H9 (cell line): Measurements from ENCODE around the gene NRCAM. TPM values are rescaled to one million over a fixed set of nuclear protein-coding genes. Genes with fewer than 3 reads are reported as not detected.

ENCODE experiments used
- DNase-seq: peaks from one replicate; pipeline ENCODE4 v3.0.0-alpha.2; 2017
- H2AFZ ChIP-seq: one replicate; pipeline ENCODE4 v1.6.1; 2013; ENCODE audit warnings: mild to moderate bottlenecking, low read length, control low read depth, moderate library complexity
- H2AK5ac ChIP-seq: 2 replicates; pipeline ENCODE4 v1.6.1; 2013; ENCODE audit warnings: low read length, control low read depth, mixed read lengths; ENCODE audit not compliant: insufficient read length
- H2BK120ac ChIP-seq: one replicate; pipeline ENCODE4 v1.6.1; 2013; ENCODE audit warnings: low read depth, mild to moderate bottlenecking, low read length, control low read depth, inconsistent platforms; ENCODE audit not compliant: poor library complexity, severe bottlenecking
- H2BK12ac ChIP-seq: 2 replicates; pipeline ENCODE4 v1.6.1; 2013; ENCODE audit warnings: low read length, control low read depth, mixed read lengths, low read depth; ENCODE audit not compliant: insufficient read length
- H2BK15ac ChIP-seq: 2 replicates; pipeline ENCODE4 v1.6.1; 2013; ENCODE audit warnings: low read depth, low read length, control low read depth
- H2BK20ac ChIP-seq: one replicate; pipeline ENCODE4 v1.6.1; 2013; ENCODE audit warnings: low read depth, mild to moderate bottlenecking, low read length, control low read depth, inconsistent platforms; ENCODE audit not compliant: poor library complexity, severe bottlenecking
- H2BK5ac ChIP-seq: 2 replicates; pipeline ENCODE4 v1.6.1; 2013; ENCODE audit warnings: low read length, control low read depth, mixed read lengths; ENCODE audit not compliant: insufficient read length
- H3K14ac ChIP-seq: 2 replicates; pipeline ENCODE4 v1.6.1; 2013; ENCODE audit warnings: low read length, control low read depth; ENCODE audit not compliant: insufficient read depth
- H3K18ac ChIP-seq: 2 replicates; pipeline ENCODE4 v1.6.1; 2013; ENCODE audit warnings: low read depth, mild to moderate bottlenecking, mixed read lengths, low read length, control low read depth; ENCODE audit not compliant: insufficient read length
- H3K23ac ChIP-seq: 2 replicates; pipeline ENCODE4 v1.6.1; 2013; ENCODE audit warnings: low read length, control low read depth, mixed read lengths, low read depth; ENCODE audit not compliant: insufficient read length
- H3K23me2 ChIP-seq: 2 replicates; pipeline ENCODE4 v1.6.1; 2013; ENCODE audit warnings: low read depth, mild to moderate bottlenecking, mixed read lengths, low read length, control low read depth; ENCODE audit not compliant: insufficient read length, poor library complexity, severe bottlenecking
- H3K27ac ChIP-seq: 2 replicates; pipeline ENCODE4 v1.5.1; 2013; ENCODE audit warnings: low read length, control low read depth, mixed read lengths, low read depth; ENCODE audit not compliant: insufficient read length
- H3K27me3 ChIP-seq: 2 replicates; pipeline ENCODE4 v1.6.1; 2013; ENCODE audit warnings: low read length, control low read depth, inconsistent platforms; ENCODE audit not compliant: insufficient read depth
- H3K4ac ChIP-seq: 2 replicates; pipeline ENCODE4 v1.6.1; 2013; ENCODE audit warnings: low read depth, mild to moderate bottlenecking, control low read depth, inconsistent platforms, low read length, moderate library complexity
- H3K4me1 ChIP-seq: 2 replicates; pipeline ENCODE4 v1.6.1; 2013; ENCODE audit warnings: low read length, control low read depth, inconsistent platforms; ENCODE audit not compliant: insufficient read depth
- H3K4me2 ChIP-seq: 2 replicates; pipeline ENCODE4 v1.6.1; 2013; ENCODE audit warnings: low read length, control low read depth, mixed read lengths; ENCODE audit not compliant: insufficient read length, insufficient read depth
- H3K56ac ChIP-seq: 2 replicates; pipeline ENCODE4 v1.6.1; 2013; ENCODE audit warnings: low read depth, mild to moderate bottlenecking, mixed read lengths, low read length, control low read depth; ENCODE audit not compliant: insufficient read length
- H3K79me1 ChIP-seq: 2 replicates; pipeline ENCODE4 v1.6.1; 2013; ENCODE audit warnings: low read depth, mild to moderate bottlenecking, moderate library complexity, low read length, control low read depth, inconsistent platforms; ENCODE audit not compliant: insufficient read depth, poor library complexity, severe bottlenecking
- H3K79me2 ChIP-seq: 2 replicates; pipeline ENCODE4 v1.6.1; 2013; ENCODE audit warnings: low read length, control low read depth, inconsistent platforms; ENCODE audit not compliant: insufficient read depth
- H3K9ac ChIP-seq: 2 replicates; pipeline ENCODE4 v1.6.1; 2013; ENCODE audit warnings: low read length, control low read depth, mixed read lengths; ENCODE audit not compliant: insufficient read length; ENCODE audit errors: extremely low read depth
- H3K9me3 ChIP-seq: one replicate; pipeline ENCODE4 v1.6.1; 2013; ENCODE audit warnings: low read depth, low read length, inconsistent platforms; ENCODE audit not compliant: control insufficient read depth
- H3T11ph ChIP-seq: one replicate; pipeline ENCODE4 v1.6.1; 2013; ENCODE audit warnings: mild to moderate bottlenecking, low read length, control low read depth, inconsistent platforms
- H4K20me1 ChIP-seq: one replicate; pipeline ENCODE4 v1.6.1; 2013; ENCODE audit not compliant: control insufficient read depth, insufficient read length, insufficient read depth
- H4K5ac ChIP-seq: 2 replicates; pipeline ENCODE4 v1.6.1; 2013; ENCODE audit warnings: low read depth, mild to moderate bottlenecking, mixed read lengths, low read length, control low read depth; ENCODE audit not compliant: insufficient read length
- H4K8ac ChIP-seq: replicated peaks from 2 replicates; pipeline ENCODE4 v1.6.1; 2013; ENCODE audit warnings: low read length, control low read depth, mixed read lengths, low read depth; ENCODE audit not compliant: insufficient read length
- H4K91ac ChIP-seq: 2 replicates; pipeline ENCODE4 v1.6.1; 2013; ENCODE audit warnings: low read depth, mild to moderate bottlenecking, moderate library complexity, mixed read lengths, low read length, control low read depth; ENCODE audit not compliant: insufficient read length
- H3K27ac Mint-ChIP-seq, 3 experiments: 2 replicates in 2 of 3; 3 replicates in 1 of 3; pipeline ENCODE4 v1.8.0; 2020 to 2021; ENCODE audit warnings: mixed read lengths in 3 of 3, mild to moderate bottlenecking in 1 of 3, moderate library complexity in 1 of 3
- H3K27me3 Mint-ChIP-seq: 2 replicates; pipeline ENCODE4 v1.8.0; 2021; ENCODE audit warnings: low read depth, mild to moderate bottlenecking, moderate library complexity, mixed read lengths
- H3K36me3 Mint-ChIP-seq, 3 experiments: 2 replicates in 2 of 3; 3 replicates in 1 of 3; pipeline ENCODE4 v1.8.0; 2020 to 2021; ENCODE audit warnings: low read depth in 3 of 3, mixed read lengths in 3 of 3; ENCODE audit not compliant: insufficient read depth in 1 of 3
- H3K4me1 Mint-ChIP-seq, 2 experiments: 2 replicates each; pipeline ENCODE4 v1.8.0; 2020; ENCODE audit warnings: mixed read lengths in 2 of 2
- H3K4me3 Mint-ChIP-seq, 2 experiments: 2 replicates in 1 of 2; 3 replicates in 1 of 2; pipeline ENCODE4 v1.8.0; 2020 to 2021; ENCODE audit warnings: mild to moderate bottlenecking in 2 of 2, mixed read lengths in 2 of 2, moderate library complexity in 1 of 2
- H3K9me3 Mint-ChIP-seq, 2 experiments: 2 replicates in 1 of 2; 3 replicates in 1 of 2; pipeline ENCODE4 v1.8.0; 2020; ENCODE audit warnings: mild to moderate bottlenecking in 2 of 2, mixed read lengths in 2 of 2, moderate library complexity in 1 of 2
- CTCF ChIP-seq: fragments of 200-600 bp; sonication (generic); conservative IDR thresholded peaks from 3 replicates; pipeline ENCODE4 v1.8.0; 2021; ENCODE audit warnings: antibody characterized with exemption, mild to moderate bottlenecking
- WGBS: extraction: QIAGEN DNeasy Blood & Tissue Kit; methylation state at CpG from one replicate; pipeline ENCODE4 v1.1.7; 2013; ENCODE audit warnings: missing lambda C conversion rate, low lambda C conversion rate, mixed read lengths; ENCODE audit not compliant: insufficient read length; ENCODE audit errors: extremely low coverage; 5-methylcytosine and 5-hydroxymethylcytosine counted together
- total RNA-seq: library from RNA; stranded (reverse); gene quantifications from 2 replicates; pipeline ENCODE4 v1.2.1, GENCODE V29; 2021

Gene NRCAM
- total RNA-seq, 1 experiment from 2014 or later = 2.3 TPM

- Mint-ChIP-seq H3K4me3 (no peak overlapping the region), H3K27me3 (no peaks in the 10 kb centered on the region), H3K36me3 (no peaks in the 10 kb centered on the region), H3K4me1 (peaks cover 3 to 5% of the 10 kb centered on the region in 2 experiments; a peak in 1 of 4 replicates), H3K27ac (no peak overlapping the region; a peak in 2 of 7 replicates), H3K9me3 (no peaks in the 10 kb centered on the region)
- H2AFZ ChIP-seq = no peak overlapping the region
- H3K18ac ChIP-seq = no peak overlapping the region
- H3K56ac ChIP-seq = no peak overlapping the region
- H2BK12ac ChIP-seq = no peak overlapping the region
- H2BK120ac ChIP-seq = no peak overlapping the region
- H3K14ac ChIP-seq = no peak overlapping the region
- no peak overlapping the region for H3K27ac ChIP-seq
- H3K9ac ChIP-seq = no peak overlapping the region
- no peak overlapping the region for H2BK5ac ChIP-seq
- no peaks in the 10 kb centered on the region for H3K9me3 ChIP-seq
- H3T11ph ChIP-seq = no peak overlapping the region
- H2BK20ac ChIP-seq = no peak overlapping the region
- DNase-seq = no peak
- H4K5ac ChIP-seq = no peak overlapping the region
- no peak overlapping the region for H4K8ac ChIP-seq
- no peaks in the 10 kb centered on the region for H3K23me2 ChIP-seq
- H2AK5ac ChIP-seq = no peak overlapping the region
- no peak overlapping the region for H3K23ac ChIP-seq
- no peaks in the 10 kb centered on the region for H3K4me1 ChIP-seq
- H4K20me1 ChIP-seq = no peaks in the 10 kb centered on the region
- no peaks in the 10 kb centered on the region for H3K79me2 ChIP-seq
- no peak for TF ChIP-seq CTCF
- no CpG with 5 or more reads among the region's 1 CpG for WGBS
- H3K4ac ChIP-seq = no peak overlapping the region
- no peak overlapping the region for H3K4me2 ChIP-seq
- no peaks in the 10 kb centered on the region for H3K79me1 ChIP-seq
- H3K27me3 ChIP-seq = no peaks in the 10 kb centered on the region
- no peak overlapping the region for H2BK15ac ChIP-seq
- no peak overlapping the region for H4K91ac ChIP-seq
Observed at GRCh38 chr7:108406222-108406890, 49.9 kb downstream of the NRCAM start.
